Activated naive CD4-positive, alpha-beta T cell treated with Interleukin-2 at 50 U/mL for 16 hours (primary cell): Measurements from ENCODE around the gene PACRG.
"Not testable (repeated sequence)": the region's sequence is repeated elsewhere in the genome, so short reads cannot be mapped to it uniquely, and the experiment has no call there.

Source experiments
- DNase-seq: peaks from one replicate; pipeline ENCODE4 v3.0.0-alpha.2; 2020

The PACRG gene

DNA sequence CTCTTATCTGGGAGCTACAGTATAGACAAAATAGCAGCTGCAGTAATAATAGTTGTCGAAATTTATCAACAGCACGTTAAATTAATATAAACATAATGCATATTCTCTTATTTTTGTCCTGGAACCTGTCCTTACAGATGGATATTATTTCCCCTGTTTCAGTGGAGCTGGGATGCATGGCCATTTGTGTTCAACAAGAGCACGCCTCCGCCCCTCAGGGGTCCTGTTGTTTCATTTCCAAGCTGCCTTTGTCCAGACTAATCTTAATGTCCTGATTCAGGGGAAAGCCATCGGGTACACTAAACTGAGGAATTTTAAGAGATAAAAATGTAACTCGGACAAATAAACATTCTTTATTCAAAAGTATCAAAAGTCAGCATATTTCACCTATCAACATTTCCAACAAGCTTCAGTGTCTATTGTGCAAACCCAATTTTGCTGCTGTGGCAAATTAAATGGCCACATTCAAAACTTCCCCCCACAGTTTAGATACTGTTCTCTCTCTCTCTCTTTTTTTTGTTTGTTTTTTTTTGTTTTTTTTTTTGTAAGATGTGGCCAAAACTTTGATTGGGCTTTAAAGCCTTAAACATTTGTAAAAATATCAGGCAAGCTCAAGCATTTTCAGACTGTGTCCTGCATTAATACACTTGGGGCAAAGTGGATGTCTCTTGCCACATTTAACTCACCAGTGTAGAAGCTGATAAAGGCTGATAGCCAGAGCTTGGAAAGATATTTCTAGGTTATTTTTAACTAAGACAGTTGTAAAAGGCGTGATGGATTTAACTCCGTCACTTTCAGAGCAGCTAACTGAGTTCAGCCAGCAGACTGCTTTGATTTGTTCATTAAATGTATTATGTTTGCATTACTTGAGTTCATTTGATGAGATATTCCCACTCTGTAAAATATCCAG lies 574.2 kb downstream of the PACRG start:
- no peak for DNase-seq

DNA sequence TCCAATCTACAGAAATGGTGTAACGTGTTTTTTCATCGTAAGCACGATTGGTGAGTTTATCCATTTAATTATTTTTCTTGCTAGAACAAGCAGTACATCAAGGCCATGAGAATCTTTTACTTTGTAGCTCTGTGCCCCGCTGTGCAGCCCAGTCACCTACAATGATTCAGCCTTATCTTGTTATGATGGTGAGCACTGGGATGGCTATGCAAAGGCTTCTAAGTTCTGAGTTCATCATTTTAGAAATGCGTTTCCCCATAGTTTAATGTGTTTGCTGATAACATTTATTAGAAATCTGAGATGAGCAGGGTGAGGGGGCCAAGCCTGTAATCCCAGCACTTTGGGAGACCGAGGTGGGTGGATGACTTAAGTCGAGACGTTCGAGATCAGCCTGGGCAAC lies 575.0 kb downstream of the PACRG start:
- DNase-seq = no peak

DNA sequence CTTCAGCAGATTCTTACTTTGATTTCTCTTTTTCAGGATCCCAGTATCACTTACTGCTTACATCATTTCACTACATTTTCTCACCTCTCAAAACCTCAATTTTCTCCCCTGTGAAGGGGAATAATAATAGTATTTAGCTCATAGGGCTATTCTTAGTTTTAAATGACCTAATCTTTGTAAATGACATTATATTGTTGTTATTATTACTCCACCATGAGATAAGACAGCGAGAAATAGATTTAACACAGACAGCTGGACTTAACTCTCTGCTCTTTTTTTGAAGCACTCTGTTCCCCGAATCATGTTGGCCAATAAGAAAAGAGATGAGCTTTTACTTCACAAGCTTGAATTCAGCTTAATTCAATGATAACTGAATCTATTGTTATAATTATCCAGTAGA lies 578.2 kb downstream of the PACRG start:
- no peak for DNase-seq

- no peak for DNase-seq
Measured at GRCh38 chr6:163308629-163309440, 581.1 kb downstream of the PACRG start.

DNA sequence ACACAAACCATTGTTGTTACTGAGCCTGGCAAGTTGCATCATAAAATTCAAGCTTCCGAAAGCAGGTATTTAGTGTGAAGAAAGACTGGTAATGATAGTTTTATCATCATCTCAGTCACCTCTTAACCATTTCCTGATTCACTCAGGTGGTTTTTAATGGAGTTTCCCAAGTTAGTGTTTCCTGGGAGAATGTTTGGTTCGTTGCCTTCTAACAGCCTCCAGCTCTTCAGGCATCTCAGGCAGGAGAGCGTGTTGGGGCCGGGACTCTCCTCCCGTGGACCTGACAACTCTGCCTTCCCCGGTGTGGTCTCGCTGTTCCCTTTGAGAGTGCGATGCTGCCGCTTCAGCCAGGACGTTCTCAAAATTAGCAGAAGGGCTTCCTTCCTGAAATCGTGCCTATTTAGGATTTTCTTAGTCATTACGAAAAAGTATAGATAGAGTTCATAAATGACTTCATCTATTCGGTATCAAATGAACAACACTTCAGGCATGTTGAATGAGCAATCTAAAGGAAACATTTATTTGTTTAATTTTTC lies 581.8 kb downstream of the PACRG start:
- no peak for DNase-seq

- no peak for DNase-seq
Measured at GRCh38 chr6:163310096-163310972, 582.6 kb downstream of the PACRG start.

DNA sequence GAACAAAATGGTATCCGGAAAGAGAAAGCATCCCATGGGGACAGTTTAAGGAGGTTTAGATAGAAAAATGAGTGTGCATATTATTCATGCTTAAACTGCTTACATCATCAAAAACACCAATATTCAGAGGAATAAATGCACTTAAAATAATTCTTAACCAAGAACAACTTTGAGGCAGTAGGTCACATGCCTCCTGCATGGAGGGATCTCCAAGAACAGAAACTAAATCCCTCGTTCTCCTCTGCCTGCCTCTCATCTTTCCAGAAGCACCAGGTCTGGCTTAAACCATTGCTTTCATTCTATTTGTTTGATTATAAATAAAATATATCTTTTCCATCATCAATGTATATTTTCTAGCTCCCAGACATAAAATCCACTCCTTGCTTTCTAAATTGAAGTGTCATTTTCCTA lies 583.2 kb downstream of the PACRG start:
- DNase-seq = no peak

- no peak for DNase-seq
Measured at GRCh38 chr6:163311830-163312229, 584.1 kb downstream of the PACRG start.

DNA sequence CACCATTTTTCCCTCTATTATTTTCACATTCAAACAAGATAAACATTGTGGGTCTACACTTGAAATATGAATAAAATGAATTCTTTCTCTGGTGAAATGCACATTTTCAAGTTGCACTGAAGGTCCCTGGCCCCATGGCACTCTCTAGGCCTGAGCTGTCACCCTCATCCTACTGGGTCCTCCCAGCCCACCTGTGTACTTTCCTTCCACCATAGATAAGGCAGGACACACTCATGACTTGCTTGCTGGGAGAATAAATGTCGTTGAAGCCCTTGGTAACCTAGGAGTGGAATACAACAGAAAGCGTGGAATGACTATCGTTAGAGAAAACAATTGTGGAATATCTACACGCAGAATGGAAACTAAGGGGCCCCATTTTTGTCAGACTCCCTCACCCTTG lies 585.8 kb downstream of the PACRG start:
- DNase-seq = no peak

- no peak for DNase-seq
Measured at GRCh38 chr6:163313981-163314380, 586.2 kb downstream of the PACRG start.

DNA sequence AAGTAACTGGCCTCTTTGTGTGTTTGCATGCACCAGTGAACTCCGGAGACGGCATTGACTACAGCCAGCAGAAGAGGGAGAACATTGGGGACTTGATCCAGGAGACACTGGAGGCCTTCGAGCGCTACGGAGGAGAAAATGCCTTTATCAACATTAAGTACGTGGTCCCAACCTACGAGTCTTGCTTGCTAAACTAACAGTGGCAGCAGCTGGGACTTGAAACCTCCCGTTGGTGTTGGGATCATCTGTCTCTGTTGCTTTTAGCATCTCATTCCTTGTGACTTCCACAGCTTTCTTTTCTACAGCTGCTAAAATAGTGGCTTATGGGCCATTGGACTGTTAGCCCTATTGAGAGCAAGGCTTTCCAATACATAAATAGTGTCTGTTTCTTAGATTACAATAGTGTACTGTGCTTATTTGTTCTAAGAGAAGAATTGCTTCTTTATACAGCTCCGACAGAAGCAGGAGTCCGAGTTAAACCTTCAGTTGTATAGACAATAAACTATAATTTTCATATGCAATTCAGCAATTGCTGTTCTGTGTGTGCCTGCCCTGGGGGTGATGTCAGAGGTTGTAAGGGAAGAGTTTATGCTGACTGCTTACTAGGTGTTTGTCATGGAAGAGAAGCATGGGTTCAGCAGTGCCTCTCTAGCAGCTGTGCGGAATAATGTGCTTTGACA lies 587.2 kb downstream of the PACRG start:
- DNase-seq = no peak

GRCh38 chr6:163316866-163317495 lies 589.2 kb downstream of the PACRG start:
- not testable (repeated sequence) for DNase-seq

- no peak for DNase-seq
Measured at GRCh38 chr6:163318071-163318786, 590.5 kb downstream of the PACRG start.

DNA sequence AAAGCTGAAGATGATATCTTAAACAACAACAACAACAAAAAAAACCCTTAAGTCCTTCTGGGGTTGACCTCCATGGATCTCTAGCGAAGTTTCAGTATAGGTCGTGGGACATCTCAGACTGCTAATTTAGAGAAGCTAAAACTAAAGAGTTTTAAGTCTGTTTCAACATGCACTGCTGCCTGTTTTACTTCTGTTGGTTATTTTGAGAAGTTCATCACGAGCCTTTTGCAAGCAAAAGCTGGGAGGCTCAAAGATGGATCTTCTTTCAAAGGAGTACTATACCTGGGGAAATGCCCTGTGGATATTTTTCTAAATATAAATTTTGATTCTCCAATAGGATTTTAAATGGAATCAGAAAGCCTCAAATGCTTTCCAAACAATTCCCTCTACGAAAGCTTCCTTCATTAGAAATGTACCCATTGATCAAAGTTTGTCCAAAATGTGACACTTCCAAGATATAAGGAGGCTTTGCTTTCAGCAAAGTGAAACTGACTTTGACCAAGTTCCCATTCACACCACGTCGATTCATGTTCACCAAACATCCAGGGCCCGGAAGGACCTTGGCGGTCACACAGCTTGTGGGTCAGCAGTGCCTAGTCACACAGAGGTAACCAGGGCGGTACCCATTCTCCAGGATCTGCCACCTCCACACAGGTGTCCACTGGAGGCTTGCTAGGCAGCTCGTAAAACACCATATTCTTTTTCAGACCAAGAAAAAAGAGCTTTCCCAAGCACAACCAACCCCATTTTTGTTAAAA lies 592.0 kb downstream of the PACRG start:
- no peak for DNase-seq

DNA sequence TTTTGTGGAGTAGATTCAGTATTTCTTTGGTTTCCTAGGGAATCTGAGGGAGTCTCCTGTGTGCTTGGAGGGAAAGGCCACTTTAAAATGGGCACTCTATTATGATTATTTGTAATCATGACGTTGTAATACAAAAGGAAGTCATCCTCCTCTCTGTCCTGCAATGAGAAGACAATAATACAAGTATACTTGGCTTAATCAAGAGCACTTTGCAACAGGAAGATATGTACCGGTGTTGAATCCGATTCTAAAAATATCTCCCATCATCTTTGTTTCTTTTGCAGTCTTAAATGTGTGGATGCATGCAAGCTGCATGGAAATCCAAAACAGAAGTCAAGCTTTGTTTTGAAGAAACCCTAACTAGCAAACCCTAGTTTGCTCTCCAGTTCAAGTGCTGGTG lies 592.6 kb downstream of the PACRG start:
- no peak for DNase-seq

GRCh38 chr6:163320804-163321203 lies 593.0 kb downstream of the PACRG start:
- DNase-seq = no peak

DNA sequence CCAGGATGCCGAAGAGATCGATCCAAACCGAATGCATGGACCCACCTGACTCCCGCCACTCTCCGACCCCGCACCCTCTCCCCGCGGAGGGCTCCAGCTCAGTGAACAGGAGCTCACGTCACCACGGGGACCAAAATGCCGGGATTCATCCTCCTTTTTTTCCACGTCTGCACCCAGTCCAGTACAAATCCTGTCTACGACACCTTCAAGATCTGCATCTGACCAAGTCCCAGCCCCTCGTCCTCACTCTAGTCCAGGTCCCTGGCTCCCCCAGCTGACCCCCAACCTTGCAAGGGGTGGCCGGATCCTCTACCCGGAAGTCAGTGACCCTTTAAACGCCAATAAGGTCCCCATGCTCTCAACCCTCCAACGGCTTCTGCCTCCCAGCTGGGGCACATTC lies 593.9 kb downstream of the PACRG start:
- DNase-seq = no peak

DNA sequence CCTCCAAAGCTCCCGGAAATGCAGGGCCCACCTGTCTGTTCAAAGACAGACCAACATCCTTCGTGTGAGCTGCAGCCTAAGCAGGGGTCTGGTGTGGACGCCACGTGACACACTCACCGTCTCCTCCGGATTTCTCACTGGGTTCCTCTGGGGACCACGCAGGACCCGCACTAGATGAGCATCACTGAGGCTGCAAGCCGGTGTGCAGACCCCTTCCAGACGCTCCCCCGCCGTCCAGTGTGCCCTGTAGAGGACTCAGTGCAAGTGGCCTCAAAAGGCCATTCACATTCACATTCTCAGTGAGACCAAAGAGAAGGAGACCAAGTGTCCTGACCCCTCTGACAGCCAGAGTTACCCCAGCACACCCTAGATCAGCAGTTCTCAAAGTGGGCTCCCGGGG lies 595.5 kb downstream of the PACRG start:
- no peak for DNase-seq

DNA sequence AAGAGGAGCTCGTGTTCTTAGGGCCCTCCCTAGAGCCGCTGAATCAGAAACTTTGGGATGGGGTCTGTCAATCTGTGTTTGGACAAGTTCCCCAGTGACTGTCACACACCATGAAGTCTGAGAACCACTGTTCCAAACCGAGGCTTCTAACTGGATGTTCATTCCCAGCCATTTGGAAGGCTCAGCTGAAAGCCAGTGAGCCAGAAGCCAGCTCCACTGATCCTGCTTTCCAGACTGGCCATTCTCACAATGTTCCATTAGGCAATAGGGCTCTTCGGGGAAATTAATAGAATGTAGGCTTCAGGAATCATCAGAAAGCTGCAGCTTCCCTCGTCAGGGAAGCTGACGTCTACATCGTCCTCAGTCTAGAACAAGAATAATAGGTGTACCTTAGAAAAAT lies 595.9 kb downstream of the PACRG start:
- DNase-seq = no peak

DNA sequence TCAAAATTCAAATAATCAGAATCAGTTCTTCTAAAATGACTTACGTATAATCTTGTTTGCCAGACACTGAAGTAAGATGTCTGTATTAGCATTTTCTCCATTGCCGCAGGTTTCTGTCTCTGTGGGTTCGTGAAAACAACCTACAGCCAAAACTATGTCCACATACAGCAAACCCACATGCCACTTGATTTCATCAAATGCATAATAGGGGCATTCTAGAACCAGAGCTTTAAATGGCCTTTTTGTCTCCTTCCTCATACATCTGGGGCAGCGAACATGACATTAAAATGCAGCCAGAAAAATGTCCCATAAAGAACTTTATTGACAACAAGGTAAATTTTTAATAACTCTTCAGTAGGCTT lies 596.5 kb downstream of the PACRG start:
- DNase-seq = no peak
